GM23338 (cell line): Measurements from ENCODE around the gene NUTM2F.

Source experiments
- CREB1 ChIP-seq: fragments of 250-450 bp; sonication (Bioruptor Pico); IDR thresholded peaks from 2 replicates; pipeline ENCODE4 v1.5.0; 2020; ENCODE audit warnings: low read depth, mild to moderate bottlenecking, moderate library complexity
- ETS1 ChIP-seq: IDR thresholded peaks from 2 replicates; pipeline ENCODE4 v1.6.1; 2016; ENCODE audit warnings: antibody characterized with exemption
- EZH2 ChIP-seq: fragments of 200-600 bp; sonication (generic); IDR thresholded peaks from one replicate; pipeline ENCODE4 v1.8.0; 2017; ENCODE audit warnings: antibody characterized with exemption, mild to moderate bottlenecking, low read depth; ENCODE audit not compliant: unreplicated experiment
- EZH2phosphoT487 ChIP-seq: fragments of 200-600 bp; sonication (generic); IDR thresholded peaks from one replicate; pipeline ENCODE4 v1.8.1; 2018; ENCODE audit warnings: antibody characterized with exemption; ENCODE audit not compliant: unreplicated experiment
- JUNB ChIP-seq: IDR thresholded peaks from one replicate; pipeline ENCODE4 v1.6.1; 2016; ENCODE audit warnings: antibody characterized with exemption; ENCODE audit not compliant: unreplicated experiment
- NANOG ChIP-seq: IDR thresholded peaks from 2 replicates; pipeline ENCODE4 v1.6.1; 2016; ENCODE audit warnings: antibody characterized with exemption, borderline replicate concordance
- POLR2AphosphoS5 ChIP-seq: IDR thresholded peaks from 2 replicates; pipeline ENCODE4 v1.6.1; 2016; ENCODE audit warnings: antibody characterized with exemption, low read depth
- STAT1 ChIP-seq: IDR thresholded peaks from one replicate; pipeline ENCODE4 v1.6.1; 2016; ENCODE audit warnings: antibody characterized with exemption; ENCODE audit not compliant: unreplicated experiment
- ZNF114 ChIP-seq: fragments of 250-450 bp; sonication (Bioruptor Pico); IDR thresholded peaks from 2 replicates; pipeline ENCODE4 v1.5.0; 2020; ENCODE audit warnings: mild to moderate bottlenecking, moderate library complexity
- ZNF331 ChIP-seq: fragments of 250-450 bp; sonication (Bioruptor Pico); IDR thresholded peaks from 2 replicates; pipeline ENCODE4 v1.5.0; 2020; ENCODE audit warnings: low read depth, mild to moderate bottlenecking, moderate library complexity
- TF ChIP-seq, protein P1 (sequence below), 2 experiments: fragments of 200-600 bp in 1 of 2; sonication (generic) in 1 of 2; conservative IDR thresholded peaks; 2 replicates each; pipeline versions ENCODE4 v1.5.1 to v1.6.1; 2016 to 2017; ENCODE audit warnings: antibody characterized with exemption in 2 of 2, low read depth in 2 of 2, mild to moderate bottlenecking in 2 of 2, moderate library complexity in 1 of 2
- TF ChIP-seq, protein P2 (sequence below): IDR thresholded peaks from one replicate; pipeline ENCODE4 v1.6.1; 2018; ENCODE audit warnings: antibody characterized with exemption; ENCODE audit not compliant: unreplicated experiment

DNA sequence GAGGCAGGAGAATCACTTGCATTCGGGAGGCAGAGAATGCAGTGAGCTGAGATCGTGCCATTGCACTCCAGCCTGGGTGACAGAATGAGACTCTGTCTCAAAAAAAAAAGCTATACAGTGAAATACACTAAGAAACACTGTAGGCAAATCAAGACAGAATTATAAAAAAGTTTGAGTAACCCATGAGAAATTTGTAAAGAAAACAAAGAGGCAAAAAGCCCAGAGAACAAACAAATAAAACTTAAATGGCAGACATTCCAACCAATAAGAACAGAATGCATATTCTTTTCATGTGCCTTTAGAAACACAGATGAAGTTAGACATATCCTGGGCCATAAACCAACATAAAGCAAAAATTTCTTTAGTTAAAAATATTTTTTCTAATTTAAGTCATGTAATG, 38.8 kb downstream of the NUTM2F start:
- TF ChIP-seq POLR2AphosphoS5 (no peak), EZH2 (no peak), EZH2phosphoT487 (no peak), NANOG (no peak), JUNB (no peak), ETS1 (no peak), ZNF114 (no peak), CREB1 (no peak), ZNF331 (CRISPR knock-in tag) (no peak), STAT1 (no peak)
- TF ChIP-seq, protein P1, sequence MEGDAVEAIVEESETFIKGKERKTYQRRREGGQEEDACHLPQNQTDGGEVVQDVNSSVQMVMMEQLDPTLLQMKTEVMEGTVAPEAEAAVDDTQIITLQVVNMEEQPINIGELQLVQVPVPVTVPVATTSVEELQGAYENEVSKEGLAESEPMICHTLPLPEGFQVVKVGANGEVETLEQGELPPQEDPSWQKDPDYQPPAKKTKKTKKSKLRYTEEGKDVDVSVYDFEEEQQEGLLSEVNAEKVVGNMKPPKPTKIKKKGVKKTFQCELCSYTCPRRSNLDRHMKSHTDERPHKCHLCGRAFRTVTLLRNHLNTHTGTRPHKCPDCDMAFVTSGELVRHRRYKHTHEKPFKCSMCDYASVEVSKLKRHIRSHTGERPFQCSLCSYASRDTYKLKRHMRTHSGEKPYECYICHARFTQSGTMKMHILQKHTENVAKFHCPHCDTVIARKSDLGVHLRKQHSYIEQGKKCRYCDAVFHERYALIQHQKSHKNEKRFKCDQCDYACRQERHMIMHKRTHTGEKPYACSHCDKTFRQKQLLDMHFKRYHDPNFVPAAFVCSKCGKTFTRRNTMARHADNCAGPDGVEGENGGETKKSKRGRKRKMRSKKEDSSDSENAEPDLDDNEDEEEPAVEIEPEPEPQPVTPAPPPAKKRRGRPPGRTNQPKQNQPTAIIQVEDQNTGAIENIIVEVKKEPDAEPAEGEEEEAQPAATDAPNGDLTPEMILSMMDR (conservative IDR thresholded peaks at IDR 0.05; ENCODE audit: low read depth in 2 of 2), result no peak
- TF ChIP-seq, protein P2, sequence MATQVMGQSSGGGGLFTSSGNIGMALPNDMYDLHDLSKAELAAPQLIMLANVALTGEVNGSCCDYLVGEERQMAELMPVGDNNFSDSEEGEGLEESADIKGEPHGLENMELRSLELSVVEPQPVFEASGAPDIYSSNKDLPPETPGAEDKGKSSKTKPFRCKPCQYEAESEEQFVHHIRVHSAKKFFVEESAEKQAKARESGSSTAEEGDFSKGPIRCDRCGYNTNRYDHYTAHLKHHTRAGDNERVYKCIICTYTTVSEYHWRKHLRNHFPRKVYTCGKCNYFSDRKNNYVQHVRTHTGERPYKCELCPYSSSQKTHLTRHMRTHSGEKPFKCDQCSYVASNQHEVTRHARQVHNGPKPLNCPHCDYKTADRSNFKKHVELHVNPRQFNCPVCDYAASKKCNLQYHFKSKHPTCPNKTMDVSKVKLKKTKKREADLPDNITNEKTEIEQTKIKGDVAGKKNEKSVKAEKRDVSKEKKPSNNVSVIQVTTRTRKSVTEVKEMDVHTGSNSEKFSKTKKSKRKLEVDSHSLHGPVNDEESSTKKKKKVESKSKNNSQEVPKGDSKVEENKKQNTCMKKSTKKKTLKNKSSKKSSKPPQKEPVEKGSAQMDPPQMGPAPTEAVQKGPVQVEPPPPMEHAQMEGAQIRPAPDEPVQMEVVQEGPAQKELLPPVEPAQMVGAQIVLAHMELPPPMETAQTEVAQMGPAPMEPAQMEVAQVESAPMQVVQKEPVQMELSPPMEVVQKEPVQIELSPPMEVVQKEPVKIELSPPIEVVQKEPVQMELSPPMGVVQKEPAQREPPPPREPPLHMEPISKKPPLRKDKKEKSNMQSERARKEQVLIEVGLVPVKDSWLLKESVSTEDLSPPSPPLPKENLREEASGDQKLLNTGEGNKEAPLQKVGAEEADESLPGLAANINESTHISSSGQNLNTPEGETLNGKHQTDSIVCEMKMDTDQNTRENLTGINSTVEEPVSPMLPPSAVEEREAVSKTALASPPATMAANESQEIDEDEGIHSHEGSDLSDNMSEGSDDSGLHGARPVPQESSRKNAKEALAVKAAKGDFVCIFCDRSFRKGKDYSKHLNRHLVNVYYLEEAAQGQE, result no peak
